GM12801 (cell line): ENCODE data around the gene ADIG.

Experiments
- TF ChIP-seq, protein P1 (sequence below): IDR thresholded peaks from one replicate; pipeline ENCODE4 v1.5.1; 2011; ENCODE audit warnings: control low read depth; ENCODE audit not compliant: insufficient read length; ENCODE audit errors: extremely low read depth

Gene ADIG

DNA sequence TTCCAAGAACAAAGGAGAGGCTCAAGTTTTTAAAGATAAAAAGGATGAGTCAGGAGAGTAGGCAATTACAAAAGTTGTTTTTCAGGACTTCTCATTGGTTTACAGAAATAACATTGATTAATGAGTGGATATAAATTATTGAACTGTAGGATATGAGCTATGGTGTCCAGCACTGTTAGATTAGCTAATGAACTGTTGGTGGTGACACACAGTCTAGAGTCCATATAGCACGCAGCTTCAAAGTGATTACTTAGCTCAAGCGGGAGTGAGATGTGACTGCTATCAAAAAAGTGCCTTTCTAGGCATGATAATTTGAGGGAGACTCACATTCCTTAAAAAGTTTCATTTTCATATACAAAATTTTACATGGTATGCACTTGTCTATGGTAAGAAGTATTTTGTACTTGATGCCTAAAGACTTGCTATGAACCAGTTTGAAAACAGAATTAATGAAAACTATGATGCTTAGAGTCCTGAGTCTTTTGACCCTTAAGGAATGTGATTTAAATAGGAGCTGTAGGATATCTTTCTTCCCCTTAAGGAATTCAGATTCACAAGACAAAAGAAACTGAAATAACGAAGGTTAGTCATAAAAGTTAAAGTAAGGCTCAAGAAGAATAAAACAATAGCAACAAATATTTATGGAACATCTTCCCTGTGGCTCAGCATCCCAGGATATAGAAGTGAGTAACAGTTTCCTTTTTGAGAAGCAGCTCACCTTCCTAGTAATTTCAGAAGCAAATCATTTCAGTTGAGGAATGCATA lies 22.2 kb upstream of the ADIG start:
- TF ChIP-seq, protein P1, sequence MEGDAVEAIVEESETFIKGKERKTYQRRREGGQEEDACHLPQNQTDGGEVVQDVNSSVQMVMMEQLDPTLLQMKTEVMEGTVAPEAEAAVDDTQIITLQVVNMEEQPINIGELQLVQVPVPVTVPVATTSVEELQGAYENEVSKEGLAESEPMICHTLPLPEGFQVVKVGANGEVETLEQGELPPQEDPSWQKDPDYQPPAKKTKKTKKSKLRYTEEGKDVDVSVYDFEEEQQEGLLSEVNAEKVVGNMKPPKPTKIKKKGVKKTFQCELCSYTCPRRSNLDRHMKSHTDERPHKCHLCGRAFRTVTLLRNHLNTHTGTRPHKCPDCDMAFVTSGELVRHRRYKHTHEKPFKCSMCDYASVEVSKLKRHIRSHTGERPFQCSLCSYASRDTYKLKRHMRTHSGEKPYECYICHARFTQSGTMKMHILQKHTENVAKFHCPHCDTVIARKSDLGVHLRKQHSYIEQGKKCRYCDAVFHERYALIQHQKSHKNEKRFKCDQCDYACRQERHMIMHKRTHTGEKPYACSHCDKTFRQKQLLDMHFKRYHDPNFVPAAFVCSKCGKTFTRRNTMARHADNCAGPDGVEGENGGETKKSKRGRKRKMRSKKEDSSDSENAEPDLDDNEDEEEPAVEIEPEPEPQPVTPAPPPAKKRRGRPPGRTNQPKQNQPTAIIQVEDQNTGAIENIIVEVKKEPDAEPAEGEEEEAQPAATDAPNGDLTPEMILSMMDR = no peak

DNA sequence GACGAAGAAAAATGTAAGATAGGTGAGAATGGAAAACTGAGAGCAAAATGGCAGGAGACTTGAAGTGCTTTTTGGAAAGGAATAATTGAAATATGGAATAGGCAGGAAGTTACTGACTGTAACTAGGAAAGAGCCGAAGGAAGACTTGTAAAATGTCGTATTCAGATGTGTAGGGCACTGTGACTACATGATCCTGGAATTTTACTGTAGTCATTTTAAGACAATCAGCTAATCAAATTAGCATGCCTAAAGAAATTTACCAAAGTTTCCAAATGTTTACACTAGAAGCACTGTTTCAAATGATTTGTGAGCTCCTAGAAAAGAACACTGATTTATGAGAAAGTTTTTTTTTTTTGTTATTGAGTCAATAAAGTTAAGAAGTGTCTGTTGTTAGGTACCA lies 21.2 kb upstream of the ADIG start:
- TF ChIP-seq, protein P1 = no peak

DNA sequence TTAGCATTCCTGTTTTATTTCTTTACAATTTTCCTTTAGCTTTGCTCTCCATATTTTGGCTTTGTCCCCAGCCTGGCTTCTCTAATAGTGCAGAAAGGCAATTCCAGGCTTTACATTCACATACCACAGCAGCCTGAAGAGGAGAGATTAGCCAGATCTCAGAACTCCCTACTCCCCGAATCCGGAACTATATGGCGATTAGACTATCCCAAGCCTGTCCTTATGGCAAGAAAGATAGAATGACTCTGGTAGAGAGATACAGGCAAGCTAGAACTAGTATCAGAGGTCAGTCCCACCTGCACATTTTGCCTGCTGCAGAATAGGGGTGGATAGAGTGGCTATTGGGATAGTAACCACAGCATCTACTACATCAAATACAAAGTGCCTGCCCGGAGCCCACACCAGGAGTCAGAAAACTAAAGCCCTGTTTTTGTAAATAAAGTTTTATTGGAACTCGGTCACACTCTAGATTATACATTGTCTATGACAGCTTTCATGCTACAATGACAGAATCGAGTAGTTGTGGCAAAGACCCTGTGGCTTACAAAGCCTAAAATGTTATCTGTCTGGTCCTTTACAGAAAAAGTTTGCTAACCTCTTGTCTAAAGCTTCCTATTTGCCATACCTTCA lies 17.1 kb upstream of the ADIG start:
- TF ChIP-seq, protein P1 = no peak

DNA sequence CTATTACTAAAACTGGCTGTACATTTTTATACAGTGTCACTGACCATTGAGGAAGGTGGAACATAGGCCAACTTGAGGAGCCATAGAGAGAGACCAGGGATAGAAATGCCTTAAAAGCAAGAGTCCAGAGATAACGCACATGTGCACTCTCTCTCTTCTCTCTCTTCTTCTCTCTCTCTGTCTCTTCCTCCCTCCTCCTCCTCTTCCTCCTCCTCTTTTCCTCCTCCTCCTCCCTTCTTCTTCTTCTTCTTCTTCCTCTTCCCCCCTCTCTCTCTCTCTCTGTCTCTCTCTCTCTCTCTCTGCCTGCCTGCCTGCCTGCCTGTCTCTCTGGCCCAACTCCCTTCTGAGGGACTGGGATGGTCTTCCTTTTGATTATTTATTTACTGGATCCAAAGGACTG lies 16.3 kb upstream of the ADIG start:
- TF ChIP-seq, protein P1 = no peak

DNA sequence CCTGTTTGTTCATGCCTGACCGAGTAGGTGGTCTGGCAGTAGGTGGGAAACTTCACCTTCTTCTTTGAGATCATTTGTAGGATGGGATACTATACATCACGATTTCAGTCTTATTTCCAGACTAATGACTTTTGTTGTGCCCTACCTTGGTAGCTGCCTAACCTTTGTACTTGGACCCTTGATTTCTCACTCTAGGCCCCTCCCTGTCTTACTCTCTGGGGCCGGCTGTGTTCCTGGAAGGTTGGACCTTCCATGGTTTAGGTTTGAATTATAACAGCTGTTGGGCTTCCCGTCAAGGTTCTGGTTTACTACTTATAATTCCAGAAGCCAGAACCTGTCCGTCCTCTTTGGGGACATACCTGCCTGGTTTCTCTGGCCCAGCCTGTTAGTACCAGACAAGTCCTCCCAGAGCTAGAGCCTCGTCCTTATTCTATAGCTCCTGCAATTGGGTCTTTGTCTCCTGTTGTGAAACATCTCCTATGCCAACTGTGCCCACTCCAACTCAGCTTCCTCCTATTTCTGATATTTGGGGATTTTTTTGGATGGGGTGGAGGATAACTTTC lies 14.9 kb upstream of the ADIG start:
- TF ChIP-seq, protein P1 = no peak

DNA sequence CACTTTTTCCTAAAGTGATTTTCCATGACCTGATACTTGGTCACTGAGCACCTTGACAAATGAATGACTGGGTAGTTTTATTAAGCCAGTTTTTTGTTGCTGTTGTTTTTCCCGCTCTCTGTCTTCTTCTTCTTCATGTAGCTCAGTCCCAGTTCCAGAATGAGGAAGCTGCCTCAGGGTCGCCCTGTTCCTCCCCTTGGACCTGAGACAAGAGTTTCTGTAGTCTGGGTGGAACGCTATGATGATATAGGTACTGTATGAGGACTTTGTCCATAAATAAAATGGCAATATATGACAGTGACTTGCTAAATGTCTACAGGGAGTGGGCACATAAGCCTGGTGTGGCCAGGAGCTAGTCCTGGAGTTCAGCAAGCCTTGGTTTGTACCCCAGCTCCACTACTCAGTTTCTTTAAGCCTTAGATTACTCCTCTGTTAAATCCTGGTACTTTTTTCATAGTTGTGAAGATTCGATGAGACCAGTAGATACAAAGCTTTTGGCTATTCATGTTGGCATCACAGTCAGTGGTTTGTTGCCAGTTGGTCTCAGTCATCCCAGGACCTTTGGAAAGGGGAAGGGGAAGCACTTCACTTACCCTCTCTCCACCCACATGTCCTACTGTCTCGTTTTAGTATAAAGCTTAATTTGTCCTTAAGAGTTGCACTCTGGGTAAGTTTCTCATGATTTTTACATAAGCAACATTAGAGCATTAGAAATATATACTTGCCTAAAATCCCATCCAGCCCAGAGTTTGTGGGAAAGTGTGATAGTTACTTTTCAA lies 11.1 kb upstream of the ADIG start:
- TF ChIP-seq, protein P1 = no peak

DNA sequence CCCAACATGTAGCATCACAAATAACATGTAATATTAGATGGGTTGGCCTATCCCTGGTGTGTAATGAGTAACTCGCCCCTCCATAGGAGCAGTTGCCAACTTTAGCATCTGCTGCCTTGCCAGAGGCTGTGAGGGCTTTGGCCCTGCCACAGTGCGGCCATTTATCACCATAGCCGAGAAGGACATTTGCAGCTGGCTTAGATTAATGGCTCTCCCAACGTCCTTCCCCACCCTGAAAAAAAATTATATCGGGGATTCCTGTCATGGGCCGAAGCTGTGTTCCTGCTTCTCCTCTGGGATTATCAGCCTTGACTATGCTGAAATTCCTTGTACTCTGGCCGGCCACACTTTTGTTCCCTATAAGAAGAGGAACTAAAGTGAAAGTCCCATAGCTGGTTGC lies 7.6 kb upstream of the ADIG start:
- TF ChIP-seq, protein P1 = no peak
